K562 treated with DMSO at 1 percent for 24 hours (cell line): Measurements from ENCODE around the gene GRAPL. TPM values are rescaled to one million over a fixed set of nuclear protein-coding genes. Genes with fewer than 3 reads are reported as not detected.

Experiments used
- total RNA-seq: library from RNA; unstranded; fragments of 300-600 nt; gene quantifications from 2 replicates; pipeline ENCODE4 v1.2.3, GENCODE V29; 2022; ENCODE audit warnings: low read depth; ENCODE audit not compliant: insufficient read depth

Gene GRAPL
- total RNA-seq, result not detected in 2 replicates

DNA sequence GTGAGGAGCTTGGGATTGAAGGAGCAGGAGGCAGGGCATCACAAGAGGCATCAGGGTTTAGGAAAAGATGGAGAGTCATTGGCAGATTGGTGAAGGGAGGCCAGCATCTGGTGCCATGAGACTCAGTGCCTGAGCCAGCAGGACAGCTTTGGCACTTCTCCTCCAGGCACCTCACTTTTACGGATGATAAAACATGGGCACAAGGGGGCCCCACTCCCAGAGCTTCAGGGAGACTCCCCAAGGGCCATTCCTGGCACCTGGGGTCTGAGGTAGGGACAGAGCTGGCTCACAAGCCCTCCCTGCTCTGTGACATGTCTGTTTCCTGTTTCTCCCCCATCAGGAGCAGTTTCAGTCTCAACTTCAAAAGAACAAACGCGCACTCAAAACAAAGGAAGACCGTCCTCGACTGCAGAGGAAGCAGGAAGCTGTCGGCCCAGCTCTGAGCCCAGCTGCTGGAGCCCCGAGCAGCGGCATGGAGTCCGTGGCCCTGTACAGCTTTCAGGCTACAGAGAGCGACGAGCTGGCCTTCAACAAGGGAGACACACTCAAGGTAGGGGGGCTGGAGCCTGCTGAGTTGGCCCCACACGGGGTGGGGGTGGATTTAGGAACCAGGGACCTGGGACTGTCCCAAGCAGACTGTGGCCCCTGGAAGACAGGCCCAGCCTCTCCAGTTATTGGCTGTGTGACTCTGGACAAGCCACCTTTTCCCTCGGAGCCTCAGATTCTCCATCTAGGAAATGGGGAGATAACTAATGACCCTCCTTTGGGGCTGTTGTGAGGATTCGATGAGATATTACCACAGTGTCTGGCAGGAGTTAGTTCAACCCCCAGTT, at the start of gene GRAPL:
TSS of gene GRAPL (plus strand) at position 442 of the 833 bp plus-strand sequence. CDS start at position 473, 31 bp downstream.

Other genes starting within 250 kb of the GRAPL start
- gene SLC5A10, start 175.4 kb upstream of the GRAPL start, total RNA-seq, result 0.06 TPM in 1 of 2 replicates, not detected in the other
- gene FAM83G, start 122.8 kb upstream of the GRAPL start, total RNA-seq, result 7.6 and 7.8 TPM in 2 replicates
- not detected in 2 replicates for gene GRAP, start 80.6 kb upstream of the GRAPL start, total RNA-seq
- gene EPN2, start 109.8 kb downstream of the GRAPL start, total RNA-seq, result 10.4 and 23.4 TPM in 2 replicates
- 12.0 and 15.1 TPM in 2 replicates for gene B9D1, start 235.1 kb downstream of the GRAPL start, total RNA-seq